Measurements from ENCODE around the gene OR9A4. TPM values are rescaled to one million over a fixed set of nuclear protein-coding genes. Genes with fewer than 3 reads are reported as not detected.

The OR9A4 gene
- total RNA-seq, 1 donor from 2014 or later, result 0.20 TPM

DNA sequence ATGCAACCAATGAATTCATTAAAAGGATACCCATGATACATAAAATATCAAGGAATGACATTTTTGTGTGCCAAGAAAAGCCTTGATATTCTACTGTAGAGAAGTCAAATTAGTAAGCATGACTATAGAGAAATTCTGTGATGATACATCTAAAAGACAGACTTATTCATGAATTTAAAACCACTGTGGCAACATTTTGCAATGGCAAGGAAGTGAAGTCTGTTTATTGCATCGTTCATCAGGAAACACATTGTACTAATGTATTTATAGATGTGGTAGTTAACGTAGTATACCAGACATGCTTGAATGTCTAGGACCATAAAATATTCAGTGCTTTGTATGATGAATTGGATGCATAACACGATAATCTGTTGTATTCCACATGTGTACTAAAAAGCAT is 39.9 kb downstream of the OR9A4 start:
- no peaks in the 10 kb centered on the region for H3K4me1 ChIP-seq
- no peaks in the 10 kb centered on the region for H3K9me3 ChIP-seq
- TF ChIP-seq, protein P1, sequence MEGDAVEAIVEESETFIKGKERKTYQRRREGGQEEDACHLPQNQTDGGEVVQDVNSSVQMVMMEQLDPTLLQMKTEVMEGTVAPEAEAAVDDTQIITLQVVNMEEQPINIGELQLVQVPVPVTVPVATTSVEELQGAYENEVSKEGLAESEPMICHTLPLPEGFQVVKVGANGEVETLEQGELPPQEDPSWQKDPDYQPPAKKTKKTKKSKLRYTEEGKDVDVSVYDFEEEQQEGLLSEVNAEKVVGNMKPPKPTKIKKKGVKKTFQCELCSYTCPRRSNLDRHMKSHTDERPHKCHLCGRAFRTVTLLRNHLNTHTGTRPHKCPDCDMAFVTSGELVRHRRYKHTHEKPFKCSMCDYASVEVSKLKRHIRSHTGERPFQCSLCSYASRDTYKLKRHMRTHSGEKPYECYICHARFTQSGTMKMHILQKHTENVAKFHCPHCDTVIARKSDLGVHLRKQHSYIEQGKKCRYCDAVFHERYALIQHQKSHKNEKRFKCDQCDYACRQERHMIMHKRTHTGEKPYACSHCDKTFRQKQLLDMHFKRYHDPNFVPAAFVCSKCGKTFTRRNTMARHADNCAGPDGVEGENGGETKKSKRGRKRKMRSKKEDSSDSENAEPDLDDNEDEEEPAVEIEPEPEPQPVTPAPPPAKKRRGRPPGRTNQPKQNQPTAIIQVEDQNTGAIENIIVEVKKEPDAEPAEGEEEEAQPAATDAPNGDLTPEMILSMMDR (IDR thresholded peaks at IDR 0.05), result no peak
- H3K27me3 ChIP-seq, result no peaks in the 10 kb centered on the region
- peak; percentile 69 for ATAC-seq
- intact Hi-C loops (cut with DNase I), result no loop called here
- H3K4me3 ChIP-seq, result no peak overlapping the region
- no peak overlapping the region for H3K27ac ChIP-seq
- no peak for DNase-seq
- no peaks in the 10 kb centered on the region for H3K36me3 ChIP-seq

GRCh38 chr7:141960687-141961422 is 44.7 kb downstream of the OR9A4 start:
- H3K9me3 ChIP-seq, result no peaks in the 10 kb centered on the region
- no peak overlapping the region for H3K27ac ChIP-seq
- intact Hi-C loops (cut with DNase I), result no loop called here
- TF ChIP-seq, protein P1 (IDR thresholded peaks at IDR 0.05), result no peak
- DNase-seq, result no peak
- H3K4me3 ChIP-seq, result no peak overlapping the region
- ATAC-seq, result peak; percentile 74
- H3K36me3 ChIP-seq, result no peaks in the 10 kb centered on the region
- H3K27me3 ChIP-seq, result no peaks in the 10 kb centered on the region
- H3K4me1 ChIP-seq, result no peaks in the 10 kb centered on the region

Other genes with a start within 250 kb of the OR9A4 start
- gene DENND11, start 214.2 kb upstream of the OR9A4 start, total RNA-seq, result 40.2 TPM
- gene WEE2, start 208.0 kb upstream of the OR9A4 start, total RNA-seq, result not detected
- gene SSBP1, start 178.0 kb upstream of the OR9A4 start, total RNA-seq, result 64.9 TPM
- 1.6 TPM for gene TAS2R3, start 152.3 kb upstream of the OR9A4 start, total RNA-seq
- 2.2 TPM for gene TAS2R4, start 139.7 kb upstream of the OR9A4 start, total RNA-seq
- 2.2 TPM for gene TAS2R5, start 126.2 kb upstream of the OR9A4 start, total RNA-seq
- not detected for gene PRSS37, start 74.9 kb upstream of the OR9A4 start, total RNA-seq
- 10.6 TPM for gene CLEC5A, start 30.6 kb downstream of the OR9A4 start, total RNA-seq
- not detected for gene TAS2R38, start 57.4 kb downstream of the OR9A4 start, total RNA-seq
- gene MGAM, start 79.5 kb downstream of the OR9A4 start, total RNA-seq, result 7.2 TPM
- gene MGAM2, start 195.3 kb downstream of the OR9A4 start, total RNA-seq, result 0.61 TPM